Stimulated activated CD4-positive, alpha-beta T cell treated with anti-CD3 and anti-CD28 coated beads, Interleukin-1b, Interleukin-23, amount 100 ng/mL, for 1 hour (primary cell): ENCODE data around the gene SYNJ2.

Experiments
- DNase-seq, 2 donors: peaks; one replicate each; pipeline ENCODE4 v3.0.0-alpha.2; 2020; ENCODE audit warnings: low read depth in 2 of 2

Gene SYNJ2

GRCh38 chr6:158124288-158124687 is 142.6 kb downstream of the SYNJ2 start:
- DNase-seq: no peak

GRCh38 chr6:158125271-158125670 is 143.6 kb downstream of the SYNJ2 start:
- DNase-seq: no peak

DNA sequence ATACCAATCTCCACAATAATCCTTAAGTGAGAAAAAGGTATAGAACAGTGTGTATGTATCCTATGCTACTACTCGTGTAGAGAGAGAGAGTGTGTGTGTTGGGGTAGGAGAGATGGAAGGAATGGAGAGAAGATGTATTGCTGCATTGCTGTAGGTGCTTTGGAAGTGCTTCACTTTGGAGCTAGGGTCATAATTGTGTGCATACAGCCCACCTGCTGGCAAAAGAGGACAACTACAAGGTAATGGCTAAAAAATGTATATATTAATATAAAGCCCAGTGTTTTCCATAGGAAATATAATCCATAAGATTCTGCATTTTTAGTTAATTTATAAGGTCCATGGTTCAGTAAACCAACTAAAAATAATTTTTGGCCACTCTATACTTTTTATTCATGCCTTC is 150.3 kb downstream of the SYNJ2 start:
- DNase-seq: no peak

DNA sequence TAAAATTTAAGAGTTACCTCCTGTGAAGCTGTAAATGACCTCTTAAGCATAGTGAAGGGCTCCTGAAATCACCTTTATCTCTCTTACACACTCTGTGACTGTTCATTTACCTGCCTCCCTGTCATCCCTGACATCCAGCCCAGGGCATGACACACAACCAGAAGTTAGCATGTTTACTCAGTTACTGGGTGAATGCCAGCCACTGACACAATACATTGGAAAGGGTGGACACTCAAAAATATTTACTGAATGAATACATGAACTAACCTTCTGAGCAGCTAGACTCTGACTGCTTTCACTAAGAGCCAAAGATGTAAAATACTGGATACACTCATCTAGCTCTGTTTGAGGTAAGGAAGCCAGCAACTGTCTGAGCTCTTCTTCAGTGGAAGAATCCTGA is 161.1 kb downstream of the SYNJ2 start:
- no peak for DNase-seq

- DNase-seq: no peak
These were observed 162.0 kb downstream of the SYNJ2 start for GRCh38 chr6:158143700-158144099.
